K562 (cell line): Measurements from ENCODE around the gene IFTAP. TPM values are rescaled to one million over a fixed set of nuclear protein-coding genes. Genes with fewer than 3 reads are reported as not detected.

Experiments used
- CSDE1 ChIP-seq, 2 experiments: fragments of 450-650 bp; IDR thresholded peaks; 2 replicates each; pipeline ENCODE4 v1.6.1; 2016; ENCODE audit warnings: mild to moderate bottlenecking in 1 of 2
- ELF2 ChIP-seq: fragments of 250-450 bp; sonication (Bioruptor Pico); IDR thresholded peaks from 2 replicates; pipeline ENCODE4 v1.5.0; 2021; ENCODE audit warnings: mild to moderate bottlenecking
- GATAD2B ChIP-seq: fragments of 450-650 bp; IDR thresholded peaks from 2 replicates; pipeline ENCODE4 v1.6.1; 2017; ENCODE audit warnings: mild to moderate bottlenecking, borderline replicate concordance
- TAF7 ChIP-seq: fragments of 450-650 bp; IDR thresholded peaks from 2 replicates; pipeline ENCODE4 v1.6.1; 2016; ENCODE audit warnings: missing genetic modification characterization, missing compliant biosample characterization
- polyA plus RNA-seq, 8 experiments: library from polyadenylated mRNA; depleted of rRNA in 4 of 8; stranded (reverse) in 5 of 8; unstranded in 3 of 8; fragments of >200 nt; fragmentation: Nextera tagmentation in 2 of 8; fragmentation: Illumina TruSeq in 1 of 8; extraction: Ambion mirVana in 2 of 8; extraction: Trizol in 1 of 8; gene quantifications; 2 replicates each; pipeline versions ENCODE4 v1.2.1 to v1.2.3, GENCODE V29; 2011 to 2014; ENCODE audit warnings: inconsistent platforms in 1 of 8, missing spikeins in 1 of 8
- total RNA-seq, 7 experiments: library from RNA; depleted of rRNA in 6 of 7; stranded (reverse); fragments of >200 nt in 6 of 7; fragmentation: Illumina TruSeq in 2 of 7; extraction: Trizol in 2 of 7; gene quantifications; 2 replicates each; pipeline versions ENCODE4 v1.2.1 to v1.2.3, GENCODE V29; 2011 to 2021; ENCODE audit warnings: low replicate concordance in 1 of 7
- TF ChIP-seq, protein P1 (sequence below): sonication (generic); formaldehyde crosslinking; IDR thresholded peaks from 2 replicates; pipeline ENCODE4 v1.8.0; 2023; ENCODE audit warnings: mild to moderate bottlenecking, missing genetic modification reagents
- TF ChIP-seq, protein P2 (sequence below): fragments of 250-450 bp; sonication (Bioruptor Pico); IDR thresholded peaks from 2 replicates; pipeline ENCODE4 v1.5.0; 2020; ENCODE audit warnings: mild to moderate bottlenecking, borderline replicate concordance
- TF ChIP-seq, protein P3 (sequence below): fragments of 250-450 bp; sonication (Bioruptor Pico); IDR thresholded peaks from 2 replicates; pipeline ENCODE4 v1.8.0; 2022; ENCODE audit warnings: inconsistent platforms
- TF ChIP-seq, protein P4 (sequence below): fragments of 150-350 bp; IDR thresholded peaks from 2 replicates; pipeline ENCODE4 v1.6.1; 2014; ENCODE audit warnings: low read depth, mild to moderate bottlenecking, low read length, borderline replicate concordance
- TF ChIP-seq, protein P5 (sequence below): fragments of 250-450 bp; sonication (Bioruptor Pico); IDR thresholded peaks from 2 replicates; pipeline ENCODE4 v1.4.0; 2020

Gene IFTAP
- total and polyA plus RNA-seq, 9 of the 15 experiments (the other 6 are each of a cell fraction or from before 2014, with no cell fraction given), result 9.2 to 30.0 (median 17.0) TPM

GRCh38 chr11:36609383-36609782 lies 15.1 kb downstream of the IFTAP start (continued):
- TF ChIP-seq, protein P1, sequence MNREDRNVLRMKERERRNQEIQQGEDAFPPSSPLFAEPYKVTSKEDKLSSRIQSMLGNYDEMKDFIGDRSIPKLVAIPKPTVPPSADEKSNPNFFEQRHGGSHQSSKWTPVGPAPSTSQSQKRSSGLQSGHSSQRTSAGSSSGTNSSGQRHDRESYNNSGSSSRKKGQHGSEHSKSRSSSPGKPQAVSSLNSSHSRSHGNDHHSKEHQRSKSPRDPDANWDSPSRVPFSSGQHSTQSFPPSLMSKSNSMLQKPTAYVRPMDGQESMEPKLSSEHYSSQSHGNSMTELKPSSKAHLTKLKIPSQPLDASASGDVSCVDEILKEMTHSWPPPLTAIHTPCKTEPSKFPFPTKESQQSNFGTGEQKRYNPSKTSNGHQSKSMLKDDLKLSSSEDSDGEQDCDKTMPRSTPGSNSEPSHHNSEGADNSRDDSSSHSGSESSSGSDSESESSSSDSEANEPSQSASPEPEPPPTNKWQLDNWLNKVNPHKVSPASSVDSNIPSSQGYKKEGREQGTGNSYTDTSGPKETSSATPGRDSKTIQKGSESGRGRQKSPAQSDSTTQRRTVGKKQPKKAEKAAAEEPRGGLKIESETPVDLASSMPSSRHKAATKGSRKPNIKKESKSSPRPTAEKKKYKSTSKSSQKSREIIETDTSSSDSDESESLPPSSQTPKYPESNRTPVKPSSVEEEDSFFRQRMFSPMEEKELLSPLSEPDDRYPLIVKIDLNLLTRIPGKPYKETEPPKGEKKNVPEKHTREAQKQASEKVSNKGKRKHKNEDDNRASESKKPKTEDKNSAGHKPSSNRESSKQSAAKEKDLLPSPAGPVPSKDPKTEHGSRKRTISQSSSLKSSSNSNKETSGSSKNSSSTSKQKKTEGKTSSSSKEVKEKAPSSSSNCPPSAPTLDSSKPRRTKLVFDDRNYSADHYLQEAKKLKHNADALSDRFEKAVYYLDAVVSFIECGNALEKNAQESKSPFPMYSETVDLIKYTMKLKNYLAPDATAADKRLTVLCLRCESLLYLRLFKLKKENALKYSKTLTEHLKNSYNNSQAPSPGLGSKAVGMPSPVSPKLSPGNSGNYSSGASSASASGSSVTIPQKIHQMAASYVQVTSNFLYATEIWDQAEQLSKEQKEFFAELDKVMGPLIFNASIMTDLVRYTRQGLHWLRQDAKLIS, result no peak
- TF ChIP-seq GATAD2B (no peak), ELF2 (CRISPR knock-in tag) (no peak), CSDE1 (IDR thresholded peaks at IDR 0.05) (no peak), TAF7 (tag) (no peak)
- TF ChIP-seq, protein P2, sequence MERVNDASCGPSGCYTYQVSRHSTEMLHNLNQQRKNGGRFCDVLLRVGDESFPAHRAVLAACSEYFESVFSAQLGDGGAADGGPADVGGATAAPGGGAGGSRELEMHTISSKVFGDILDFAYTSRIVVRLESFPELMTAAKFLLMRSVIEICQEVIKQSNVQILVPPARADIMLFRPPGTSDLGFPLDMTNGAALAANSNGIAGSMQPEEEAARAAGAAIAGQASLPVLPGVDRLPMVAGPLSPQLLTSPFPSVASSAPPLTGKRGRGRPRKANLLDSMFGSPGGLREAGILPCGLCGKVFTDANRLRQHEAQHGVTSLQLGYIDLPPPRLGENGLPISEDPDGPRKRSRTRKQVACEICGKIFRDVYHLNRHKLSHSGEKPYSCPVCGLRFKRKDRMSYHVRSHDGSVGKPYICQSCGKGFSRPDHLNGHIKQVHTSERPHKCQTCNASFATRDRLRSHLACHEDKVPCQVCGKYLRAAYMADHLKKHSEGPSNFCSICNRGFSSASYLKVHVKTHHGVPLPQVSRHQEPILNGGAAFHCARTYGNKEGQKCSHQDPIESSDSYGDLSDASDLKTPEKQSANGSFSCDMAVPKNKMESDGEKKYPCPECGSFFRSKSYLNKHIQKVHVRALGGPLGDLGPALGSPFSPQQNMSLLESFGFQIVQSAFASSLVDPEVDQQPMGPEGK (CRISPR knock-in tag), result no peak
- TF ChIP-seq, protein P3, sequence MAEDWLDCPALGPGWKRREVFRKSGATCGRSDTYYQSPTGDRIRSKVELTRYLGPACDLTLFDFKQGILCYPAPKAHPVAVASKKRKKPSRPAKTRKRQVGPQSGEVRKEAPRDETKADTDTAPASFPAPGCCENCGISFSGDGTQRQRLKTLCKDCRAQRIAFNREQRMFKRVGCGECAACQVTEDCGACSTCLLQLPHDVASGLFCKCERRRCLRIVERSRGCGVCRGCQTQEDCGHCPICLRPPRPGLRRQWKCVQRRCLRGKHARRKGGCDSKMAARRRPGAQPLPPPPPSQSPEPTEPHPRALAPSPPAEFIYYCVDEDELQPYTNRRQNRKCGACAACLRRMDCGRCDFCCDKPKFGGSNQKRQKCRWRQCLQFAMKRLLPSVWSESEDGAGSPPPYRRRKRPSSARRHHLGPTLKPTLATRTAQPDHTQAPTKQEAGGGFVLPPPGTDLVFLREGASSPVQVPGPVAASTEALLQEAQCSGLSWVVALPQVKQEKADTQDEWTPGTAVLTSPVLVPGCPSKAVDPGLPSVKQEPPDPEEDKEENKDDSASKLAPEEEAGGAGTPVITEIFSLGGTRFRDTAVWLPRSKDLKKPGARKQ, result no peak
- TF ChIP-seq, protein P4, sequence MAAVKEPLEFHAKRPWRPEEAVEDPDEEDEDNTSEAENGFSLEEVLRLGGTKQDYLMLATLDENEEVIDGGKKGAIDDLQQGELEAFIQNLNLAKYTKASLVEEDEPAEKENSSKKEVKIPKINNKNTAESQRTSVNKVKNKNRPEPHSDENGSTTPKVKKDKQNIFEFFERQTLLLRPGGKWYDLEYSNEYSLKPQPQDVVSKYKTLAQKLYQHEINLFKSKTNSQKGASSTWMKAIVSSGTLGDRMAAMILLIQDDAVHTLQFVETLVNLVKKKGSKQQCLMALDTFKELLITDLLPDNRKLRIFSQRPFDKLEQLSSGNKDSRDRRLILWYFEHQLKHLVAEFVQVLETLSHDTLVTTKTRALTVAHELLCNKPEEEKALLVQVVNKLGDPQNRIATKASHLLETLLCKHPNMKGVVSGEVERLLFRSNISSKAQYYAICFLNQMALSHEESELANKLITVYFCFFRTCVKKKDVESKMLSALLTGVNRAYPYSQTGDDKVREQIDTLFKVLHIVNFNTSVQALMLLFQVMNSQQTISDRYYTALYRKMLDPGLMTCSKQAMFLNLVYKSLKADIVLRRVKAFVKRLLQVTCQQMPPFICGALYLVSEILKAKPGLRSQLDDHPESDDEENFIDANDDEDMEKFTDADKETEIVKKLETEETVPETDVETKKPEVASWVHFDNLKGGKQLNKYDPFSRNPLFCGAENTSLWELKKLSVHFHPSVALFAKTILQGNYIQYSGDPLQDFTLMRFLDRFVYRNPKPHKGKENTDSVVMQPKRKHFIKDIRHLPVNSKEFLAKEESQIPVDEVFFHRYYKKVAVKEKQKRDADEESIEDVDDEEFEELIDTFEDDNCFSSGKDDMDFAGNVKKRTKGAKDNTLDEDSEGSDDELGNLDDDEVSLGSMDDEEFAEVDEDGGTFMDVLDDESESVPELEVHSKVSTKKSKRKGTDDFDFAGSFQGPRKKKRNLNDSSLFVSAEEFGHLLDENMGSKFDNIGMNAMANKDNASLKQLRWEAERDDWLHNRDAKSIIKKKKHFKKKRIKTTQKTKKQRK, result no peak
- TF ChIP-seq, protein P5, sequence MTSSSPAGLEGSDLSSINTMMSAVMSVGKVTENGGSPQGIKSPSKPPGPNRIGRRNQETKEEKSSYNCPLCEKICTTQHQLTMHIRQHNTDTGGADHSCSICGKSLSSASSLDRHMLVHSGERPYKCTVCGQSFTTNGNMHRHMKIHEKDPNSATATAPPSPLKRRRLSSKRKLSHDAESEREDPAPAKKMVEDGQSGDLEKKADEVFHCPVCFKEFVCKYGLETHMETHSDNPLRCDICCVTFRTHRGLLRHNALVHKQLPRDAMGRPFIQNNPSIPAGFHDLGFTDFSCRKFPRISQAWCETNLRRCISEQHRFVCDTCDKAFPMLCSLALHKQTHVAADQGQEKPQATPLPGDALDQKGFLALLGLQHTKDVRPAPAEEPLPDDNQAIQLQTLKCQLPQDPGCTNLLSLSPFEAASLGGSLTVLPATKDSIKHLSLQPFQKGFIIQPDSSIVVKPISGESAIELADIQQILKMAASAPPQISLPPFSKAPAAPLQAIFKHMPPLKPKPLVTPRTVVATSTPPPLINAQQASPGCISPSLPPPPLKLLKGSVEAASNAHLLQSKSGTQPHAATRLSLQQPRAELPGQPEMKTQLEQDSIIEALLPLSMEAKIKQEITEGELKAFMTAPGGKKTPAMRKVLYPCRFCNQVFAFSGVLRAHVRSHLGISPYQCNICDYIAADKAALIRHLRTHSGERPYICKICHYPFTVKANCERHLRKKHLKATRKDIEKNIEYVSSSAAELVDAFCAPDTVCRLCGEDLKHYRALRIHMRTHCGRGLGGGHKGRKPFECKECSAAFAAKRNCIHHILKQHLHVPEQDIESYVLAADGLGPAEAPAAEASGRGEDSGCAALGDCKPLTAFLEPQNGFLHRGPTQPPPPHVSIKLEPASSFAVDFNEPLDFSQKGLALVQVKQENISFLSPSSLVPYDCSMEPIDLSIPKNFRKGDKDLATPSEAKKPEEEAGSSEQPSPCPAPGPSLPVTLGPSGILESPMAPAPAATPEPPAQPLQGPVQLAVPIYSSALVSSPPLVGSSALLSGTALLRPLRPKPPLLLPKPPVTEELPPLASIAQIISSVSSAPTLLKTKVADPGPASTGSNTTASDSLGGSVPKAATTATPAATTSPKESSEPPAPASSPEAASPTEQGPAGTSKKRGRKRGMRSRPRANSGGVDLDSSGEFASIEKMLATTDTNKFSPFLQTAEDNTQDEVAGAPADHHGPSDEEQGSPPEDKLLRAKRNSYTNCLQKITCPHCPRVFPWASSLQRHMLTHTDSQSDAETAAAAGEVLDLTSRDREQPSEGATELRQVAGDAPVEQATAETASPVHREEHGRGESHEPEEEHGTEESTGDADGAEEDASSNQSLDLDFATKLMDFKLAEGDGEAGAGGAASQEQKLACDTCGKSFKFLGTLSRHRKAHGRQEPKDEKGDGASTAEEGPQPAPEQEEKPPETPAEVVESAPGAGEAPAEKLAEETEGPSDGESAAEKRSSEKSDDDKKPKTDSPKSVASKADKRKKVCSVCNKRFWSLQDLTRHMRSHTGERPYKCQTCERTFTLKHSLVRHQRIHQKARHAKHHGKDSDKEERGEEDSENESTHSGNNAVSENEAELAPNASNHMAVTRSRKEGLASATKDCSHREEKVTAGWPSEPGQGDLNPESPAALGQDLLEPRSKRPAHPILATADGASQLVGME (CRISPR knock-in tag), result no peak
